Measurements from ENCODE around the gene TMEM120B. TPM values are rescaled to one million over a fixed set of nuclear protein-coding genes. Genes with fewer than 3 reads are reported as not detected.

The TMEM120B gene
- total and polyA plus RNA-seq, 2 of the 13 experiments (the other 11 are each of a cell fraction or from before 2014, with no cell fraction given) = 7.1 to 12.9 TPM

- TF ChIP-seq, protein P1, sequence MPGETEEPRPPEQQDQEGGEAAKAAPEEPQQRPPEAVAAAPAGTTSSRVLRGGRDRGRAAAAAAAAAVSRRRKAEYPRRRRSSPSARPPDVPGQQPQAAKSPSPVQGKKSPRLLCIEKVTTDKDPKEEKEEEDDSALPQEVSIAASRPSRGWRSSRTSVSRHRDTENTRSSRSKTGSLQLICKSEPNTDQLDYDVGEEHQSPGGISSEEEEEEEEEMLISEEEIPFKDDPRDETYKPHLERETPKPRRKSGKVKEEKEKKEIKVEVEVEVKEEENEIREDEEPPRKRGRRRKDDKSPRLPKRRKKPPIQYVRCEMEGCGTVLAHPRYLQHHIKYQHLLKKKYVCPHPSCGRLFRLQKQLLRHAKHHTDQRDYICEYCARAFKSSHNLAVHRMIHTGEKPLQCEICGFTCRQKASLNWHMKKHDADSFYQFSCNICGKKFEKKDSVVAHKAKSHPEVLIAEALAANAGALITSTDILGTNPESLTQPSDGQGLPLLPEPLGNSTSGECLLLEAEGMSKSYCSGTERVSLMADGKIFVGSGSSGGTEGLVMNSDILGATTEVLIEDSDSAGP (CRISPR knock-in tag; IDR thresholded peaks at IDR 0.05; ENCODE audit: borderline replicate concordance) = peak; percentile 58; the same call in 1 of the 2 replicates
- TF ChIP-seq TBL1XR1 (IDR thresholded peaks at IDR 0.05; ENCODE audit: borderline replicate concordance, low read length, partially characterized antibody) (no peak), MTERF4 (CRISPR knock-in tag; IDR thresholded peaks at IDR 0.05) (no peak), ZBTB3 (CRISPR knock-in tag; IDR thresholded peaks at IDR 0.05; ENCODE audit: borderline replicate concordance, low read depth) (no peak), HOXA3 (CRISPR knock-in tag; IDR thresholded peaks at IDR 0.05) (no peak), ZNF614 (CRISPR knock-in tag; IDR thresholded peaks at IDR 0.05; ENCODE audit: borderline replicate concordance) (no peak), ZNF264 (CRISPR knock-in tag; IDR thresholded peaks at IDR 0.05) (no peak), ZBTB10 (CRISPR knock-in tag; IDR thresholded peaks at IDR 0.05; ENCODE audit: borderline replicate concordance) (no peak), SAP130 (CRISPR knock-in tag; IDR thresholded peaks at IDR 0.05; ENCODE audit: low read depth) (peak; percentile 57), BATF2 (CRISPR knock-in tag; IDR thresholded peaks at IDR 0.05) (no peak), MXI1 (IDR thresholded peaks at IDR 0.05; ENCODE audit: borderline replicate concordance, low read depth, low read length) (peak; percentile 9; the same call in 1 of the 3 replicates), NFKB2 (CRISPR knock-in tag; IDR thresholded peaks at IDR 0.05; ENCODE audit: borderline replicate concordance) (no peak), PPARG (CRISPR knock-in tag; conservative IDR thresholded peaks at IDR 0.05) (no peak), MTA1 (CRISPR knock-in tag; IDR thresholded peaks at IDR 0.05; ENCODE audit: borderline replicate concordance) (peak; percentile 45; the same call in 1 of the 2 replicates), ZNF382 (CRISPR knock-in tag; IDR thresholded peaks at IDR 0.05; ENCODE audit: borderline replicate concordance) (no peak), ZNF432 (CRISPR knock-in tag; IDR thresholded peaks at IDR 0.05; ENCODE audit: borderline replicate concordance) (no peak), RFX3 (CRISPR knock-in tag; IDR thresholded peaks at IDR 0.05) (no peak)
- TF ChIP-seq, protein P2, sequence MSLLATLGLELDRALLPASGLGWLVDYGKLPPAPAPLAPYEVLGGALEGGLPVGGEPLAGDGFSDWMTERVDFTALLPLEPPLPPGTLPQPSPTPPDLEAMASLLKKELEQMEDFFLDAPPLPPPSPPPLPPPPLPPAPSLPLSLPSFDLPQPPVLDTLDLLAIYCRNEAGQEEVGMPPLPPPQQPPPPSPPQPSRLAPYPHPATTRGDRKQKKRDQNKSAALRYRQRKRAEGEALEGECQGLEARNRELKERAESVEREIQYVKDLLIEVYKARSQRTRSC (CRISPR knock-in tag; IDR thresholded peaks at IDR 0.05; ENCODE audit: low read depth) = no peak
- TF ChIP-seq, protein P3, sequence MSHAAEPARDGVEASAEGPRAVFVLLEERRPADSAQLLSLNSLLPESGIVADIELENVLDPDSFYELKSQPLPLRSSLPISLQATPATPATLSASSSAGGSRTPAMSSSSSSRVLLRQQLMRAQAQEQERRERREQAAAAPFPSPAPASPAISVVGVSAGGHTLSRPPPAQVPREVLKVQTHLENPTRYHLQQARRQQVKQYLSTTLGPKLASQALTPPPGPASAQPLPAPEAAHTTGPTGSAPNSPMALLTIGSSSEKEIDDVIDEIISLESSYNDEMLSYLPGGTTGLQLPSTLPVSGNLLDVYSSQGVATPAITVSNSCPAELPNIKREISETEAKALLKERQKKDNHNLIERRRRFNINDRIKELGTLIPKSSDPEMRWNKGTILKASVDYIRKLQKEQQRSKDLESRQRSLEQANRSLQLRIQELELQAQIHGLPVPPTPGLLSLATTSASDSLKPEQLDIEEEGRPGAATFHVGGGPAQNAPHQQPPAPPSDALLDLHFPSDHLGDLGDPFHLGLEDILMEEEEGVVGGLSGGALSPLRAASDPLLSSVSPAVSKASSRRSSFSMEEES (CRISPR knock-in tag; IDR thresholded peaks at IDR 0.05) = no peak
Measured at GRCh38 chr12:121804417-121805111, 92.0 kb downstream of the TMEM120B start (continued).
